Heart left ventricle (tissue), 13 donors: ENCODE results near the gene ARFGAP1.

Source experiments
- CTCF ChIP-seq, 12 donors: fragments of 200-600 bp; sonication (generic) in 4 of 12; IDR thresholded peaks; one replicate each; pipeline versions ENCODE4 v1.5.0 to v1.8.0; 2018 to 2022; ENCODE audit warnings: antibody characterized with exemption in 12 of 12, mild to moderate bottlenecking in 5 of 12
- POLR2A ChIP-seq, 2 donors: fragments of 450-650 bp; IDR thresholded peaks; one replicate each; pipeline ENCODE4 v1.6.1; 2017; ENCODE audit warnings: antibody characterized with exemption in 2 of 2, mild to moderate bottlenecking in 2 of 2, moderate library complexity in 2 of 2
- donor health status: ischemic (EF 13 %, LVEDD 7.1; RV severe dilation, severe dysfunction).
- donor health status: DM: no; HTN: yes; CAD: no.
- donor health status: DM: no; HTN: no; CAD: no.
- donor health status: ischemic (EF 25% LVEDD 6.9; RV normal size, moderate dysfunction).
- donor health status: ischemic (EF 25% LVEDD 5.7; RV mildly dilated, moderate dysfunction).
- donor health status: ischemic (EF 35%, LVEDD 5.7; RV mildly dilated, moderate dysfunction).
- donor health status: nonischemic (EF 11% LVEDD 7.7; RV severe dilation, severe dysfunction).
- donor health status: DM: yes; HTN: yes; CAD: no.
- donor health status: PGD.
- donor health status: ischemic (EF 29% LVEDD 5.4; RV normal size, mild dysfunction).
- donor health status: nonischemic (EF 23%, LVEDD 6.1; RV moderate dilation, normal function).

DNA sequence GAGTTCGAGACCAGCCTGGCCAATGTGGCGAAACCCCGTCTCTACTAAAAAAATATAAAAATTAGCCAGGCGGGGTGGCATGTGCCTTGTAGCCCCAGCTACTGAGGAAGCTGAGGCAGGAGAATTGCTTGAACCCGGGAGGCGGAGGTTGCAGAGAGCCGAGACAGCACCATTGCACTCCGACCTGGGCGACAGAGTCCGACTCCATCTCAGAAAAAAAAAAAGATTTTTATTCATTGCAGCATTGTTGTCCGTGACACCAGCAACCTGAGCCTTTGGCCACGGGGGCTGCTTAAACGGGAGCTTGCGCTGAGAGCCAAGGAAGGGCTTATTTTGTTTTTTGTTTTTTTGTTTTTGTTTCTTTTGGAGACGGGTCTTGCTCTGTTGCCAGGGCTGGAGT lies 7.3 kb downstream of the ARFGAP1 start:
- TF ChIP-seq CTCF (IDR thresholded peaks at IDR 0.05) (no peak), POLR2A (IDR thresholded peaks at IDR 0.05) (no peak)
